A204.1 (cell line): ENCODE measurements around the gene EHD1.

Experiments
- FAIRE-seq: peaks from 2 replicates; lab custom pipeline; 2012; peaks lifted over from hg19 to GRCh38; lab: Jason Lieb, UNC

EHD1 gene

GRCh38 chr11:64878494-64879243, at the start of gene EHD1:
Gene EHD1 (minus strand): TSS chr11:64878621. CDS start chr11:64878464, 157 bp downstream.
- no peak for FAIRE-seq

GRCh38 chr11:64926689-64927088, 48.3 kb upstream of the EHD1 start:
- no peak for FAIRE-seq

- no peak for FAIRE-seq
Observed at GRCh38 chr11:64925536-64926436, 47.4 kb upstream of the EHD1 start.

- FAIRE-seq, result no peak
Observed at GRCh38 chr11:64924910-64925284, 46.5 kb upstream of the EHD1 start.

- peak; percentile 85 for FAIRE-seq
Observed at GRCh38 chr11:64923944-64924909, 45.8 kb upstream of the EHD1 start, which contains the start of gene PPP2R5B. Gene PPP2R5B (plus strand): TSS chr11:64924689. CDS start chr11:64925735, 1,046 bp downstream.

- FAIRE-seq, result no peak
Observed at GRCh38 chr11:64923151-64923661, 44.8 kb upstream of the EHD1 start.

GRCh38 chr11:64921384-64921783, 43.0 kb upstream of the EHD1 start:
- FAIRE-seq, result no peak

- FAIRE-seq, result no peak
Observed at GRCh38 chr11:64920124-64920523, 41.7 kb upstream of the EHD1 start.

GRCh38 chr11:64919627-64920026, 41.2 kb upstream of the EHD1 start:
- no peak for FAIRE-seq

- no peak for FAIRE-seq
Observed at GRCh38 chr11:64918017-64918416, 39.6 kb upstream of the EHD1 start.

- FAIRE-seq, result no peak
Observed at GRCh38 chr11:64917663-64917995, 39.2 kb upstream of the EHD1 start.

- FAIRE-seq, result peak; percentile 99
Observed at GRCh38 chr11:64916775-64917662, 38.6 kb upstream of the EHD1 start, which contains the start of gene ATG2A. Gene ATG2A (minus strand): TSS chr11:64917209. CDS start chr11:64917135, 74 bp downstream.

GRCh38 chr11:64916040-64916774, 37.8 kb upstream of the EHD1 start:
- FAIRE-seq, result no peak

- no peak for FAIRE-seq
Observed at GRCh38 chr11:64915376-64915887, 37.0 kb upstream of the EHD1 start.

- FAIRE-seq, result no peak
Observed at GRCh38 chr11:64914123-64914522, 35.7 kb upstream of the EHD1 start.

GRCh38 chr11:64913171-64913727, 34.8 kb upstream of the EHD1 start:
- FAIRE-seq, result no peak

GRCh38 chr11:64911689-64912088, 33.3 kb upstream of the EHD1 start:
- no peak for FAIRE-seq

- no peak for FAIRE-seq
Observed at GRCh38 chr11:64911142-64911541, 32.7 kb upstream of the EHD1 start.

GRCh38 chr11:64910451-64911093, 32.2 kb upstream of the EHD1 start:
- no peak for FAIRE-seq
